ENCODE data around the gene TNPO3.
"Not testable (repeated sequence)": the region's sequence is repeated elsewhere in the genome, so short reads cannot be mapped to it uniquely, and the experiment has no call there.

The TNPO3 gene

GRCh38 chr7:129013048-129013724 is 41.7 kb downstream of the TNPO3 start:
- FAIRE-seq = peak; percentile 14

- FAIRE-seq = no peak
These were observed 42.3 kb downstream of the TNPO3 start for GRCh38 chr7:129012641-129013040.

DNA sequence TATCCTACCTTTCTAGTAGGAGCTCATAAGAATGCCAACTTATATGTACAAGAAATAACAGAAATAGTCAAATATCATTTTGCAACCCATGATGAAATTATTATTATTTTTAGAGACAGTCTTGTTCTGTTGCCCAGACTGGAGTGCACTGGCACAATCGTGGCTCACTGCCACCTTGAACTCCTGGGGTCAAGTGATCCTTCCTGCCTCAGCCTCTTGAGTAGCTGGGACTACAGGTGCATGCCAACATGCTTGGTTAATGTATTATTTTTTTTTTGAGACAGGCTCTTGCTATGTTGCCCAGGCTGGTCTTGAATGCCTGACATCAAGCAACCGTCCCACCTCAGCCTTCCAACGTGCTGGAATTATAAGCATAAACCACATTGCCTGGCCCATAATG is 44.8 kb downstream of the TNPO3 start:
- FAIRE-seq = no peak

DNA sequence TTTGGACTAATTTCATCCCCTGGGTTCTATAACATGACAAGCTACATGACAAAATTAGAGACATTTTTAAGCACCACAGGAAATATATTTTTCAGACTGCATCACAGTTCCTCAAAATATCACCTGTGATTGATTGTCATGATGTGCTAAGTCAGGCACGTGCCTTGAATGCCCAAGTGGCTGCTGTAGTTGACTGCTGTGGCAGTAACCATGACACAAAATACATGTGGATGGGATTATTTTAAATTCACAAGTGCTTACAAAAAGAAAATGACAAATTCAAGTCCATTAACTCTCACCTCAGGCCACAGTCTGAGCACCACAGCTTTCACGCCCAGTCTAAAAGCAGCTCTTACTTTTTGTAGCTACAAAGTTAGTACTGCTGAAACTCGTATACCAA is 45.5 kb downstream of the TNPO3 start:
- FAIRE-seq = no peak

GRCh38 chr7:129008645-129009414 is 46.1 kb downstream of the TNPO3 start:
- FAIRE-seq = peak; percentile 65

DNA sequence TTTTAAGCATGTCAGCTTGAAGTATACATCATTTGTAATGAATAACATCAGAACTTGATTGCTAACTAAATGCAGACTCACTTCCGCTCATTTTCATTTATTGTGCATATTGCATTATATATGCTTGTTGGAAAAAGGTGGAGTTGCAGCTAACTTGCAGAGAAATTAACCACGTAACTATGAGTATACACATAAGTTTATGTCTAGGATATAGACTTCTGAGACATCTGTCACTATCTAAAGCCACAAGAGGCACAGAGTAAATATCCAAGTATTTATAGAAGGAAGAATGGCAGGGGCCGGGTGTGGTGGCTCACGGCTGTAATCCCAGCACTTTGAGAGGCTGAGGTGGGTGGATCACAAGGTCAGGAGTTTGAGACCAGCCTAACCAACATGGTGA is 47.3 kb downstream of the TNPO3 start:
- no peak for FAIRE-seq

GRCh38 chr7:129006636-129007414 is 48.1 kb downstream of the TNPO3 start:
- FAIRE-seq = peak; percentile 3

GRCh38 chr7:129005186-129005585 is 49.7 kb downstream of the TNPO3 start:
- FAIRE-seq = no peak

DNA sequence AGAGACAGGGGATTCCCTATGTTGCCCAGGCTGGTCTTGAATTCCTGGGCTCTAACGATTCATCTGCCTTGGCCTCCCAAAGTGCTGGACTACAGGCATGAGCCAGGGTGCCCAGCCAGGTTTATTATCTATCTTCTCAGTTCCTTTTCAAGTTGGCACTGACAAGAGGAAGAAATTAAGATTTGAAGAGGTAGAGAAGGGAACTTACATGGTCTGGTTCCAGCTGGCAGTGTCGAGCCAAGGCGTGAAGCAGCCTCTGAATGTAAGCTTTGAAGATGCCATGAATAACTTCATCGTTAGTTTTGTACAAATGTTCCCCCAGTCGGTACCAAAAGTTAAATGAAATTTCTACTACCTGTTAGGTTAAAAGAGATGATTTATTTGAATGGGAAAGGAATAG is 57.7 kb downstream of the TNPO3 start:
- no peak for FAIRE-seq

DNA sequence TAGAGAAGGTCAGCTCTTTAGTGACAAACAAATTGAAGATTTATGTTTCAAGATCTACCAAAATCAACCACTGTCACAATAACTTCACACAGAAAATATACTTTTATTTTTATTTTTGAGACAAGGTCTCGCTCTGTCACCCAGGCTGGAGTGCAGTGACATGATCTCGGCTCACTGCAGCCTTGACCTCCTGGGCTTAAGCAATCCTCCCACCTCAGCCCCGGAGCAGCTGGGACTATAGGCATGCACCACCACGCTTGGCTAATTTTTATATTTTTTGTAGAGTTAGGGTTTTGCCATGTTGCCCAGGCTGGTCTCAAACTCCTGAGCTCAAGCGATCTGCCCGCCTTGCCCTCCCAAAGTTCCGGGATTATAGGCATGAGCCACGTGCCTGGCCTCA is 60.4 kb downstream of the TNPO3 start:
- FAIRE-seq = not testable (repeated sequence)

DNA sequence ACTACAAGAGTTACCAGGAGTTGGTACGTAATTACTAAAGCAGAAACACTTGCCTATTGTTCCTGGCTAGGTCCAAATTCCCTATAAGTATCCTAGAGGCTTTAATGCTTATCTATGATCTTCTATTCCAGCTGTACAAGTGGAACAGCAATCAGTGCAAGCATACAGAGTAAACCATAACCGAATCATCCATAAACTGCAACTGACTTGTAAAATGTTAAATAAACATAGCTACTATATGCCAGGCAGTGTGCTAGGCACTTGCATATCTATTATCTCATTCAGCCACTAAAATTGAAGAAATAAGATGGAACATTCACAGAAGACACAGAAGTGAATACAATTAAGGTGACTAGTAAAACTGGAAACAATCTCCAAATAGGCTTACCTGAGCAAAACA is 61.5 kb downstream of the TNPO3 start:
- no peak for FAIRE-seq

DNA sequence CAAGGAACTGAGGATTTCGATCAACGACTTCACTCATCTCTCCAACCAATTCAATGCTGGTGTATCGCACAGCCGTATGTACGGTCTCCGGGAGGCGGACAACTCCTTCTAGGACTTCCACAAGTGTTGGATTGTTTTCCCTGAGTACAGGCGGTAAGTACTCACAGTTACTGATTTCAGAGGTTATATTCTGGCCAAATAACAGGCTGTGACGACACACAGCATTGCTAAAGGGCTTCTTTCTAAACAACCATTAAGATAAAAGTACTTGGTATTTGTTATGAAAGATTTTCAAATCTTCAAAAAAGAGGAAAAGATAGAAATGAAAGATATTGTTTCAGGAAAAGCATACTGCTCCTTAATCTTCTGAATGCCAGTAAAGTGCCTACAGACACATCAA is 65.0 kb downstream of the TNPO3 start:
- no peak for FAIRE-seq

DNA sequence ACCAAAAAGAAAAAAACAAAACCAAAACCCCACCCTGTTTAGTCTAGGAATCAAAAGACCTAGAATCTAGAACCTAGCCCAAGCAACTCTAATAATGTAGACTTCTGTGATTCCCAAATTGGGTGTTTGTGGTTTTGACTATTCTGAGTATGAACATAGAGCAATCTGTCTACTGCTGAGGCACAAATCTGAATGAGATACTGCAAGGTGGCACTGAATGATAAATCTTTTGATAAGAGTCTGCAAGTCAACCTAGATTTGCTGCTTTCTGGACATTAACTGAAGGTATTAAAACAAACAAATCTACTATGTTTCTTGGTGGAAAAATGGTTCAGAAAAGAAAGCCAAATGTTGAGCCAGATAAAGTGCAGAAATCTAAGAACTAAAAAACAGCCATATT is 66.5 kb downstream of the TNPO3 start:
- FAIRE-seq = no peak

DNA sequence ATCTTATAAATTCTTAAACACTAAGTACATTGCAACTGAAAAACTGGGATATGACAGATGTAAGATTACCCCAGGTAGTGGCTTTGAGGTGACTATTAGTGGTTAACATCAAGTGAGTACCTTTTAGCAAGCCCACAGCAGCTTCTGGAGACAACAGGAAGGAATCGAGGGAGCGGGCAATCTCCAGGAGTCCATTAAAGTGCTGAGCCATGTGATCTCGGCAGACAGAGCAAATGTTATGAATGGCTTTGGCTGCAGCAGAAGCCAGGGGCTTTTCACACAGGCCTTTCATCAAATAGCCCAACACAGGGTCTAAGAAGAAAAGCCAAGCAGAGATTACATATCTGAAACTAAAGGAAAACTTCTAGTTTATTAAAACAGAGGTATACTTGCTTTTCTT is 68.3 kb downstream of the TNPO3 start:
- FAIRE-seq = no peak

- FAIRE-seq = no peak
These were observed 69.3 kb downstream of the TNPO3 start for GRCh38 chr7:128985660-128986059.

DNA sequence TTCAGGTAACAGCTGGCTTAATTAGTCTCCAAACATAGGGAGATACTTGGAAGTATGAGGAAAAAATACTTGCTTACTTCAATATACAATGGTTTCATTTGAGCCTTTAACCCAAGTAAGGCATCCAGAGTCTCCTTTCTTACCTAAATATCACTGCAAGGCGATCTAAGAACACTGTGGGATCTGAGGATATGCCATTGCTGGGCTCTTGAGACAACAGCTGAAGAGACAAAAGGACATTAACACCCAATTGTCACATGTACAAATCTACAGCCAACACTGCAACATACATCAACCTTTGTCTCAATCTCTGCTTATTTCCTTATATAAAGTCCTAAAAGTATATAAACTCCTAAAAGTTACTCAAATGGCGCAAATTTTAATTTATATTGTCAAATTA is 72.8 kb downstream of the TNPO3 start:
- no peak for FAIRE-seq

GRCh38 chr7:128974241-128974934 is 80.5 kb downstream of the TNPO3 start:
- no peak for FAIRE-seq

- FAIRE-seq = no peak
These were observed 86.3 kb downstream of the TNPO3 start for GRCh38 chr7:128968624-128969023.

GRCh38 chr7:128963327-128963757 is 91.6 kb downstream of the TNPO3 start:
- FAIRE-seq = no peak

DNA sequence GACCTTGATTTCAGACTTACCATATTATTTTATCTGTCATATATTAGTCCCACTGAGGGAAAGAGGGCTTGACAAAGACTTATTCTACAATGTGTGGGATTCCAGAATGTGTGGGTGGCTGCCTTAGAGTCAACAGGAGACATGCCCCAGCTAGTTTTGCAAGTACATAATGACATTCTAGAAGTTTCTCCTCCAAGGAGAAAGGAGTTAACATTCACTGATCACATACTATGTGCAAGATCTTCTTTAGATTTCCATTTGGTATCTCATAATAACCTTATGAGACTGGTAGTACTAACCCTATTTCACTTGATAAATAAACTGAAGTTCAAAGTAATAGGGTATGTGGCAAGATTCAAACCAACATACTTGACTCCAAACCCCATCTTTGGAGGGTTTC is 92.0 kb downstream of the TNPO3 start:
- no peak for FAIRE-seq

- no peak for FAIRE-seq
These were observed 93.8 kb downstream of the TNPO3 start for GRCh38 chr7:128961030-128961659.

GRCh38 chr7:128959296-128959695 is 95.6 kb downstream of the TNPO3 start:
- FAIRE-seq = no peak

DNA sequence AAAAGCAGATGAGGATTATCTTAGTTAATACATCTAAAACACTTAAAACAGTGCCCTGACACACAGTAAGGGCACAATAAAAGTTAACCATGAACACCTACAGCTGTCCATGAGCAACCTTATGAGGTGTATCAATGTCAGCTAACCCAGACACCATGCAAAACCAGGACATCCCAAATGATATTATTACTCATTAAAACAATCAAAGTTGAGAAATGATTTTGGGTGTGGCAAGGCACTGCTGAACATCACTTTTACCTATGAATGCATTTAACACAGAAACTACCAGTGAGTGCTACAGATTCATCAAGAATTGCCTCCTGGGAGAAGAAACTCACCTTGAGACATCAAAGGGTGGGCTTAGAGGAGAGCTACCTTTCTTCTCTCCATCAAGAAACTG is 98.9 kb downstream of the TNPO3 start:
- no peak for FAIRE-seq
